CD4-positive, alpha-beta T cell treated with Interleukin-21 for 1 hour (primary cell): ENCODE measurements around the gene CD46.
A peak's percentile ranks its signal among the peaks of the same experiment; 100 is the strongest.
"Not testable (repeated sequence)": the region's sequence is repeated elsewhere in the genome, so short reads cannot be mapped to it uniquely, and the experiment has no call there.

Experiments
- DNase-seq: peaks from one replicate; pipeline ENCODE4 v3.0.0-alpha.2; 2020

Gene CD46

GRCh38 chr1:207751790-207752455 lies at the start of gene CD46:
Gene CD46 (plus strand): TSS chr1:207752054. CDS start chr1:207752213, 159 bp downstream.
- DNase-seq = peak; percentile 94

- no peak for DNase-seq
Observed at GRCh38 chr1:207702317-207702716, 49.5 kb upstream of the CD46 start.

- no peak for DNase-seq
Observed at GRCh38 chr1:207703712-207704111, 48.1 kb upstream of the CD46 start.

- DNase-seq = not testable (repeated sequence)
Observed at GRCh38 chr1:207708004-207708403, 43.9 kb upstream of the CD46 start.

GRCh38 chr1:207711285-207711684 lies 40.6 kb upstream of the CD46 start:
- DNase-seq = peak; percentile 5

GRCh38 chr1:207712701-207713100 lies 39.2 kb upstream of the CD46 start:
- DNase-seq = not testable (repeated sequence)

GRCh38 chr1:207713529-207713928 lies 38.3 kb upstream of the CD46 start:
- peak; percentile 8 for DNase-seq

GRCh38 chr1:207719234-207719633 lies 32.6 kb upstream of the CD46 start:
- no peak for DNase-seq

- DNase-seq = not testable (repeated sequence)
Observed at GRCh38 chr1:207728200-207728858, 23.5 kb upstream of the CD46 start.

- DNase-seq = not testable (repeated sequence)
Observed at GRCh38 chr1:207737503-207738157, 14.2 kb upstream of the CD46 start.

GRCh38 chr1:207738158-207738659 lies 13.6 kb upstream of the CD46 start:
- peak; percentile 36 for DNase-seq

GRCh38 chr1:207740207-207740606 lies 11.6 kb upstream of the CD46 start:
- DNase-seq = no peak

- DNase-seq = no peak
Observed at GRCh38 chr1:207742850-207743555, 8.9 kb upstream of the CD46 start.

GRCh38 chr1:207744000-207744534 lies 7.8 kb upstream of the CD46 start:
- no peak for DNase-seq

- DNase-seq = no peak
Observed at GRCh38 chr1:207745285-207745684, 6.6 kb upstream of the CD46 start.

GRCh38 chr1:207745839-207746767 lies 5.8 kb upstream of the CD46 start:
- DNase-seq = no peak

- no peak for DNase-seq
Observed at GRCh38 chr1:207747627-207748492, 4.0 kb upstream of the CD46 start.

- peak; percentile 22 for DNase-seq
Observed at GRCh38 chr1:207748737-207749528, 2.9 kb upstream of the CD46 start.

- no peak for DNase-seq
Observed at GRCh38 chr1:207750631-207751305, 1.1 kb upstream of the CD46 start.
